ENCODE measurements around the gene KIF3A. TPM values are rescaled to one million over a fixed set of nuclear protein-coding genes. Genes with fewer than 3 reads are reported as not detected.

The KIF3A gene
- total and polyA plus RNA-seq, 2 experiments from 2014 or later, result 11.2 to 19.7 TPM

- DNase-seq (ENCODE audit: low spot score) (no peak), ATAC-seq (no peak)
- no peak overlapping the region for H2AFZ ChIP-seq
- H3K4me1 Mint-ChIP-seq, result peaks cover 6% of the 10 kb centered on the region
- H3K79me2 ChIP-seq (replicated peaks; ENCODE audit: insufficient read depth), result no peaks in the 10 kb centered on the region
- TF ChIP-seq ZNF114 (CRISPR knock-in tag; IDR thresholded peaks at IDR 0.05) (no peak), ETS1 (IDR thresholded peaks at IDR 0.05) (no peak), ZNF331 (CRISPR knock-in tag; IDR thresholded peaks at IDR 0.05; ENCODE audit: low read depth) (no peak), REST (IDR thresholded peaks at IDR 0.05; ENCODE audit: unreplicated experiment) (no peak), ZNF462 (CRISPR knock-in tag; IDR thresholded peaks at IDR 0.05) (no peak), CREB1 (CRISPR knock-in tag; IDR thresholded peaks at IDR 0.05; ENCODE audit: low read depth) (no peak), EZH2phosphoT487 (IDR thresholded peaks at IDR 0.05; ENCODE audit: unreplicated experiment) (no peak), CTCF (conservative IDR thresholded peaks at IDR 0.05; ENCODE audit: low read depth in 2 of 2) (no peak), POLR2AphosphoS5 (IDR thresholded peaks at IDR 0.05; ENCODE audit: low read depth) (no peak), JUNB (IDR thresholded peaks at IDR 0.05; ENCODE audit: unreplicated experiment) (no peak), EZH2 (IDR thresholded peaks at IDR 0.05; ENCODE audit: low read depth, unreplicated experiment) (no peak), STAT1 (IDR thresholded peaks at IDR 0.05; ENCODE audit: unreplicated experiment) (no peak), NANOG (IDR thresholded peaks at IDR 0.05; ENCODE audit: borderline replicate concordance) (no peak)
- H3K9me2 ChIP-seq (ENCODE audit: insufficient read depth), result no peaks in the 10 kb centered on the region
- no peak overlapping the region for H3K4me3 Mint-ChIP-seq
- no peaks in the 10 kb centered on the region for H4K20me1 ChIP-seq (replicated peaks; ENCODE audit: insufficient read depth)
- H3K27ac Mint-ChIP-seq, result no peak overlapping the region
- H3K9me3 Mint-ChIP-seq, result no peaks in the 10 kb centered on the region
- H3K27me3 ChIP-seq (ENCODE audit: insufficient read depth), result no peaks in the 10 kb centered on the region
- no peaks in the 10 kb centered on the region for H3K27me3 Mint-ChIP-seq (ENCODE audit: insufficient read depth, low read depth, poor library complexity)
- no peaks in the 10 kb centered on the region for H3K4me1 ChIP-seq (ENCODE audit: insufficient read depth)
- no peaks in the 10 kb centered on the region for H3K36me3 ChIP-seq (ENCODE audit: insufficient read depth)
- H3K27ac ChIP-seq (ENCODE audit: low read depth), result no peak overlapping the region
- H3K4me3 ChIP-seq, result no peak overlapping the region
- no peaks in the 10 kb centered on the region for H3F3A ChIP-seq (replicated peaks; ENCODE audit: low read depth)
- H3K4me2 ChIP-seq, result no peak overlapping the region
- H3K36me3 Mint-ChIP-seq (ENCODE audit: low read depth), result no peaks in the 10 kb centered on the region
Observed at GRCh38 chr5:132679717-132680380, 57.5 kb downstream of the KIF3A start.
